ENCODE data around the gene ZBTB5. TPM values are rescaled to one million over a fixed set of nuclear protein-coding genes. Genes with fewer than 3 reads are reported as not detected.
"Not testable (repeated sequence)": the region's sequence is repeated elsewhere in the genome, so short reads cannot be mapped to it uniquely, and the experiment has no call there.

Gene ZBTB5
- total RNA-seq, 1 donor from 2014 or later, result 11.3 TPM

DNA sequence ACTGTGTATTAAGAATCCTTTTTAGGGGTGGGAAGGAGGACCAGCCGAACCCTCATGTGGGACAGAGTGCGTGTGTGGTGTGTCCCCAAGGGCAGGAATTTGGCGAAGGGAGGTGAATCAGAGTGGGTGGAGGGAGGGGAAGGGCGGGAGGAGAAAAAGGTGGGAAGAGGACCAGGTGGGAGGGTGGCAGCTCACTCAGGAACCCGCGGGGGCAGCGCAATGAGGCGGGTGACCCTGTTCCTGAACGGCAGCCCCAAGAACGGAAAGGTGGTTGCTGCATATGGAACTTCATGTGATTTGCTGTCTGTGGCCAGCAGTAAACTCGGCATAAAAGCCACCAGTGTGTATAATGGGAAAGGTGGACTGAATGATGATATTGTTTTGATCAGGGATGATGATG, 11.7 kb upstream of the ZBTB5 start:
- H3K36me3 Mint-ChIP-seq (ENCODE audit: low read depth, unreplicated experiment), result no peaks in the 10 kb centered on the region
- Histone ChIP-seq H3K4me2 (ENCODE audit: low read length) (no peak overlapping the region), H3K4me1 (ENCODE audit: insufficient read depth, low read length) (peaks cover under 1% of the 10 kb centered on the region), H3K36me3 (ENCODE audit: insufficient read depth, low read length) (no peaks in the 10 kb centered on the region), H3K27me3 (ENCODE audit: insufficient read depth, low read length) (no peaks in the 10 kb centered on the region), H4K20me1 (ENCODE audit: insufficient read depth, low read length) (no peaks in the 10 kb centered on the region), H3K9ac (ENCODE audit: low read length) (no peak overlapping the region), H3K27ac (ENCODE audit: low read depth, low read length) (no peak overlapping the region), H3K4me3 (ENCODE audit: insufficient read depth, low read depth, low read length) (no peak overlapping the region), H3K79me2 (ENCODE audit: insufficient read depth, low read length) (no peaks in the 10 kb centered on the region), H2AFZ (ENCODE audit: low read depth, low read length) (no peak overlapping the region), H3K9me3 (ENCODE audit: insufficient read depth, low read depth, low read length) (no peaks in the 10 kb centered on the region)
- no peak overlapping the region for H3K27ac Mint-ChIP-seq (ENCODE audit: unreplicated experiment)
- no peak for TF ChIP-seq EZH2 (IDR thresholded peaks at IDR 0.05; ENCODE audit: insufficient read depth, low read length)
- TF ChIP-seq, protein P1, sequence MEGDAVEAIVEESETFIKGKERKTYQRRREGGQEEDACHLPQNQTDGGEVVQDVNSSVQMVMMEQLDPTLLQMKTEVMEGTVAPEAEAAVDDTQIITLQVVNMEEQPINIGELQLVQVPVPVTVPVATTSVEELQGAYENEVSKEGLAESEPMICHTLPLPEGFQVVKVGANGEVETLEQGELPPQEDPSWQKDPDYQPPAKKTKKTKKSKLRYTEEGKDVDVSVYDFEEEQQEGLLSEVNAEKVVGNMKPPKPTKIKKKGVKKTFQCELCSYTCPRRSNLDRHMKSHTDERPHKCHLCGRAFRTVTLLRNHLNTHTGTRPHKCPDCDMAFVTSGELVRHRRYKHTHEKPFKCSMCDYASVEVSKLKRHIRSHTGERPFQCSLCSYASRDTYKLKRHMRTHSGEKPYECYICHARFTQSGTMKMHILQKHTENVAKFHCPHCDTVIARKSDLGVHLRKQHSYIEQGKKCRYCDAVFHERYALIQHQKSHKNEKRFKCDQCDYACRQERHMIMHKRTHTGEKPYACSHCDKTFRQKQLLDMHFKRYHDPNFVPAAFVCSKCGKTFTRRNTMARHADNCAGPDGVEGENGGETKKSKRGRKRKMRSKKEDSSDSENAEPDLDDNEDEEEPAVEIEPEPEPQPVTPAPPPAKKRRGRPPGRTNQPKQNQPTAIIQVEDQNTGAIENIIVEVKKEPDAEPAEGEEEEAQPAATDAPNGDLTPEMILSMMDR (IDR thresholded peaks at IDR 0.05; ENCODE audit: insufficient read depth, low read depth, low read length), result no peak
- no peak for FAIRE-seq
- H3K4me1 Mint-ChIP-seq (ENCODE audit: low read depth, unreplicated experiment), result no peaks in the 10 kb centered on the region
- no peaks in the 10 kb centered on the region for H3K27me3 Mint-ChIP-seq (ENCODE audit: low read depth, unreplicated experiment)
- no peak for DNase-seq (ENCODE audit: low read depth)
- peaks cover 4% of the 10 kb centered on the region for H3K9me3 Mint-ChIP-seq (ENCODE audit: unreplicated experiment)
- H3K4me3 Mint-ChIP-seq (ENCODE audit: unreplicated experiment), result no peak overlapping the region

DNA sequence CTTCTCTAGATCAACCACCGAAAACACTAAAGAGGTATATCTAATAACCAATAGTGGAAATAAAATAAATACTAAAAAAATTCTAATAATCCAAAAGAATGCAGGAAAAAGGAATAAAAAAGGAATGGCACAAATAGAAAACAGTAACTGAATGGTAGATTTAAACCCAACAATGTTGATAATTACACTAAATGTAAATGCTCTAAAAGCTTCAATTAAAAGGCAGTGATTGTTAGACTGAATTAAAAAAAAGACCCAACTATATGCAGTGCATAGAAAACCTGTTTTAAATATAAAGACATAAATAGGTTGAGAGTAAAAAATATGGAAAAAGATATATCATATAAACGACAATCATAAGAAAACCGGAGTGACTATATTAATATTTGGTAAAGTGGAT, 9.2 kb upstream of the ZBTB5 start:
- Histone ChIP-seq H3K4me1 (ENCODE audit: insufficient read depth, low read length) (peaks cover 4% of the 10 kb centered on the region), H3K27ac (ENCODE audit: low read depth, low read length) (no peak overlapping the region), H3K27me3 (ENCODE audit: insufficient read depth, low read length) (no peaks in the 10 kb centered on the region), H3K4me3 (ENCODE audit: insufficient read depth, low read depth, low read length) (no peak overlapping the region), H3K79me2 (ENCODE audit: insufficient read depth, low read length) (no peaks in the 10 kb centered on the region), H2AFZ (ENCODE audit: low read depth, low read length) (no peak overlapping the region), H4K20me1 (ENCODE audit: insufficient read depth, low read length) (no peaks in the 10 kb centered on the region), H3K4me2 (ENCODE audit: low read length) (no peak overlapping the region), H3K36me3 (ENCODE audit: insufficient read depth, low read length) (no peaks in the 10 kb centered on the region), H3K9me3 (ENCODE audit: insufficient read depth, low read depth, low read length) (no peaks in the 10 kb centered on the region), H3K9ac (ENCODE audit: low read length) (no peak overlapping the region)
- no peaks in the 10 kb centered on the region for H3K36me3 Mint-ChIP-seq (ENCODE audit: low read depth, unreplicated experiment)
- TF ChIP-seq, protein P1 (IDR thresholded peaks at IDR 0.05; ENCODE audit: insufficient read depth, low read depth, low read length), result no peak
- no peak for TF ChIP-seq EZH2 (IDR thresholded peaks at IDR 0.05; ENCODE audit: insufficient read depth, low read length)
- H3K27me3 Mint-ChIP-seq (ENCODE audit: low read depth, unreplicated experiment), result no peaks in the 10 kb centered on the region
- H3K4me1 Mint-ChIP-seq (ENCODE audit: low read depth, unreplicated experiment), result peaks cover 6% of the 10 kb centered on the region
- H3K4me3 Mint-ChIP-seq (ENCODE audit: unreplicated experiment), result no peak overlapping the region
- DNase-seq (ENCODE audit: low read depth), result no peak
- no peak for FAIRE-seq
- peaks cover 4% of the 10 kb centered on the region for H3K9me3 Mint-ChIP-seq (ENCODE audit: unreplicated experiment)
- H3K27ac Mint-ChIP-seq (ENCODE audit: unreplicated experiment), result no peak overlapping the region

- not testable (repeated sequence) for H3K4me1 ChIP-seq (ENCODE audit: insufficient read depth, low read length); H3K36me3 ChIP-seq (ENCODE audit: insufficient read depth, low read length); H4K20me1 ChIP-seq (ENCODE audit: insufficient read depth, low read length); H3K27me3 ChIP-seq (ENCODE audit: insufficient read depth, low read length); H3K9me3 Mint-ChIP-seq (ENCODE audit: unreplicated experiment); H2AFZ ChIP-seq (ENCODE audit: low read depth, low read length); DNase-seq (ENCODE audit: low read depth); FAIRE-seq; H3K27ac ChIP-seq (ENCODE audit: low read depth, low read length); H3K4me1 Mint-ChIP-seq (ENCODE audit: low read depth, unreplicated experiment); H3K4me2 ChIP-seq (ENCODE audit: low read length); H3K27me3 Mint-ChIP-seq (ENCODE audit: low read depth, unreplicated experiment); H3K79me2 ChIP-seq (ENCODE audit: insufficient read depth, low read length); H3K27ac Mint-ChIP-seq (ENCODE audit: unreplicated experiment); H3K4me3 ChIP-seq (ENCODE audit: insufficient read depth, low read depth, low read length); H3K4me3 Mint-ChIP-seq (ENCODE audit: unreplicated experiment); H3K36me3 Mint-ChIP-seq (ENCODE audit: low read depth, unreplicated experiment); H3K9ac ChIP-seq (ENCODE audit: low read length); H3K9me3 ChIP-seq (ENCODE audit: insufficient read depth, low read depth, low read length)
These were observed 8.7 kb upstream of the ZBTB5 start for GRCh38 chr9:37473982-37474381.

Data from astrocyte (in vitro differentiated cells and primary cell).